Activated CD4-positive, alpha-beta T cell treated with anti-CD3 and anti-CD28 coated beads, Interleukin-2, amount 50 U/mL, for 4 hours (primary cell): ENCODE results near the gene RMC1.
"Not testable (repeated sequence)": the region's sequence is repeated elsewhere in the genome, so short reads cannot be mapped to it uniquely, and the experiment has no call there.

ENCODE experiments used
- DNase-seq, 2 experiments: peaks; one replicate each; pipeline ENCODE4 v3.0.0-alpha.2; 2020

The RMC1 gene

GRCh38 chr18:23498877-23499276, 4.4 kb upstream of the RMC1 start:
- peak; percentile 56 to 58 for DNase-seq

- DNase-seq = no peak
These were observed 4.0 kb upstream of the RMC1 start for GRCh38 chr18:23499291-23499781.

- no peak for DNase-seq
These were observed 1.7 kb upstream of the RMC1 start for GRCh38 chr18:23501626-23502025.

GRCh38 chr18:23502516-23503037, 734 bp upstream of the RMC1 start:
- DNase-seq = no peak

- DNase-seq = no peak
These were observed 643 bp downstream of the RMC1 start for GRCh38 chr18:23503963-23504344.

- no peak for DNase-seq
These were observed 1.4 kb downstream of the RMC1 start for GRCh38 chr18:23504720-23505119.

GRCh38 chr18:23506393-23506792, 3.1 kb downstream of the RMC1 start:
- no peak for DNase-seq

- not testable (repeated sequence) for DNase-seq
These were observed 7.6 kb downstream of the RMC1 start for GRCh38 chr18:23510923-23511322.

GRCh38 chr18:23512216-23512615, 8.9 kb downstream of the RMC1 start:
- DNase-seq = not testable (repeated sequence)

GRCh38 chr18:23512641-23513040, 9.3 kb downstream of the RMC1 start:
- no peak for DNase-seq

GRCh38 chr18:23515911-23516546, 12.7 kb downstream of the RMC1 start:
- peak; percentile 70 to 71 for DNase-seq

GRCh38 chr18:23519734-23520133, 16.4 kb downstream of the RMC1 start:
- no peak for DNase-seq

- DNase-seq = no peak
These were observed 18.0 kb downstream of the RMC1 start for GRCh38 chr18:23521271-23521670.

GRCh38 chr18:23521907-23522306, 18.6 kb downstream of the RMC1 start:
- DNase-seq = no peak

- no peak for DNase-seq
These were observed 20.3 kb downstream of the RMC1 start for GRCh38 chr18:23523429-23524212.

GRCh38 chr18:23524213-23524707, 20.9 kb downstream of the RMC1 start:
- no peak for DNase-seq

- DNase-seq = no peak
These were observed 23.3 kb downstream of the RMC1 start for GRCh38 chr18:23526501-23527063.

GRCh38 chr18:23528580-23529472, 25.5 kb downstream of the RMC1 start:
- no peak for DNase-seq

GRCh38 chr18:23529604-23530003, 26.3 kb downstream of the RMC1 start:
- DNase-seq = no peak

GRCh38 chr18:23530195-23530594, 26.9 kb downstream of the RMC1 start:
- no peak for DNase-seq

- no peak for DNase-seq
These were observed 28.6 kb downstream of the RMC1 start for GRCh38 chr18:23531912-23532311.

- DNase-seq = no peak
These were observed 29.5 kb downstream of the RMC1 start for GRCh38 chr18:23532848-23533247.

GRCh38 chr18:23534276-23534675, 31.0 kb downstream of the RMC1 start:
- no peak for DNase-seq
